HepG2 (cell line): ENCODE measurements around the gene SCO1. TPM values are rescaled to one million over a fixed set of nuclear protein-coding genes. Genes with fewer than 3 reads are reported as not detected.

Experiments
- ATAD3A ChIP-seq: sonication (generic); formaldehyde crosslinking; IDR thresholded peaks from 2 replicates; pipeline ENCODE4 v1.4.0; 2020; ENCODE audit warnings: missing genetic modification reagents
- CAMTA2 ChIP-seq: sonication (generic); formaldehyde crosslinking; IDR thresholded peaks from 2 replicates; pipeline ENCODE4 v1.4.0; 2020; ENCODE audit warnings: mild to moderate bottlenecking, missing genetic modification reagents, borderline replicate concordance
- ETV5 ChIP-seq: IDR thresholded peaks from 2 replicates; pipeline ENCODE4 v1.6.1; 2018; ENCODE audit warnings: missing biosample characterization, missing genetic modification reagents, inconsistent platforms, borderline replicate concordance
- HNRNPL ChIP-seq: fragments of 200-400 bp; formaldehyde crosslinking; IDR thresholded peaks from 2 replicates; pipeline ENCODE4 v1.6.1; 2017; ENCODE audit warnings: mild to moderate bottlenecking, low read depth, low read length
- RBM39 ChIP-seq: fragments of 200-400 bp; formaldehyde crosslinking; IDR thresholded peaks from one replicate; pipeline ENCODE4 v1.6.1; 2018; ENCODE audit warnings: antibody characterized with exemption, mild to moderate bottlenecking, low read depth, low read length; ENCODE audit not compliant: poor library complexity, severe bottlenecking
- RXRA ChIP-seq: sonication (generic); formaldehyde crosslinking; IDR thresholded peaks from 2 replicates; pipeline ENCODE4 v1.5.1; 2020; ENCODE audit warnings: missing genetic modification reagents
- SKI ChIP-seq: fragments of 450-650 bp; IDR thresholded peaks from one replicate; pipeline ENCODE4 v1.6.1; 2018; ENCODE audit warnings: mild to moderate bottlenecking; ENCODE audit not compliant: partially characterized antibody
- SOX13 ChIP-seq, 3 experiments: fragments of 450-650 bp in 1 of 3; sonication (generic) in 1 of 3; formaldehyde crosslinking in 1 of 3; IDR thresholded peaks in 2 of 3; conservative IDR thresholded peaks in 1 of 3; 2 replicates each; pipeline versions ENCODE4 v1.5.0 to v1.6.1; 2016 to 2020; ENCODE audit warnings: antibody characterized with exemption in 1 of 3, mild to moderate bottlenecking in 1 of 3, missing compliant biosample characterization in 1 of 3, missing genetic modification reagents in 1 of 3, moderate library complexity in 1 of 3
- SP140L ChIP-seq: sonication (generic); formaldehyde crosslinking; IDR thresholded peaks from 2 replicates; pipeline ENCODE4 v1.4.0; 2020; ENCODE audit warnings: missing genetic modification reagents, borderline replicate concordance
- ZNF3 ChIP-seq: IDR thresholded peaks from 2 replicates; pipeline ENCODE4 v1.7.0; 2017; ENCODE audit warnings: inconsistent platforms
- ZNF432 ChIP-seq: sonication (generic); formaldehyde crosslinking; IDR thresholded peaks from 2 replicates; pipeline ENCODE4 v1.5.0; 2020; ENCODE audit warnings: missing genetic modification reagents, mild to moderate bottlenecking, borderline replicate concordance
- ZNF468 ChIP-seq: sonication (generic); formaldehyde crosslinking; IDR thresholded peaks from 2 replicates; pipeline ENCODE4 v1.8.0; 2022; ENCODE audit warnings: mild to moderate bottlenecking, moderate library complexity, missing genetic modification reagents
- ZNF543 ChIP-seq: sonication (generic); formaldehyde crosslinking; IDR thresholded peaks from 2 replicates; pipeline ENCODE4 v1.4.0; 2020; ENCODE audit warnings: mild to moderate bottlenecking, missing genetic modification reagents
- ZNF564 ChIP-seq: sonication (generic); formaldehyde crosslinking; IDR thresholded peaks from 2 replicates; pipeline ENCODE4 v1.8.1; 2023; ENCODE audit warnings: mild to moderate bottlenecking, missing genetic modification reagents
- ZNF775 ChIP-seq: sonication (generic); formaldehyde crosslinking; IDR thresholded peaks from 2 replicates; pipeline ENCODE4 v1.4.0; 2020; ENCODE audit warnings: missing genetic modification reagents, mild to moderate bottlenecking, moderate library complexity, borderline replicate concordance
- ZSCAN30 ChIP-seq: sonication (generic); formaldehyde crosslinking; IDR thresholded peaks from 2 replicates; pipeline ENCODE4 v1.5.0; 2020; ENCODE audit warnings: mild to moderate bottlenecking, missing genetic modification reagents
- polyA plus RNA-seq, 8 experiments: library from polyadenylated mRNA; depleted of rRNA in 3 of 8; stranded (reverse) in 7 of 8; unstranded in 1 of 8; fragments of >200 nt; fragmentation: Illumina TruSeq in 4 of 8; extraction: Trizol in 4 of 8; gene quantifications; 2 replicates each; pipeline versions ENCODE4 v1.2.1 to v1.2.3, GENCODE V29; 2011 to 2016; ENCODE audit warnings: low read depth in 4 of 8, missing spikeins in 1 of 8, mixed read lengths in 1 of 8; ENCODE audit not compliant: insufficient read depth in 1 of 8
- total RNA-seq, 5 experiments: library from RNA; depleted of rRNA; stranded (reverse); fragments of >200 nt; fragmentation: Illumina TruSeq; extraction: Trizol; gene quantifications; 2 replicates each; pipeline ENCODE4 v1.2.3, GENCODE V29; 2016; ENCODE audit warnings: low read depth in 1 of 5
- TF ChIP-seq, protein P1 (sequence below): sonication (generic); formaldehyde crosslinking; IDR thresholded peaks from 2 replicates; pipeline ENCODE4 v1.4.0; 2020; ENCODE audit warnings: missing genetic modification reagents
- TF ChIP-seq, protein P2 (sequence below): sonication (generic); formaldehyde crosslinking; conservative IDR thresholded peaks from 2 replicates; pipeline ENCODE4 v1.4.0; 2020; ENCODE audit warnings: missing genetic modification reagents
- TF ChIP-seq, protein P3 (sequence below): sonication (generic); formaldehyde crosslinking; IDR thresholded peaks from 2 replicates; pipeline ENCODE4 v1.5.0; 2020; ENCODE audit warnings: missing genetic modification reagents

Gene SCO1
- total and polyA plus RNA-seq, 2 of the 13 experiments (the other 11 are each of a cell fraction or from before 2014, with no cell fraction given), result 11.4 to 50.3 TPM

DNA sequence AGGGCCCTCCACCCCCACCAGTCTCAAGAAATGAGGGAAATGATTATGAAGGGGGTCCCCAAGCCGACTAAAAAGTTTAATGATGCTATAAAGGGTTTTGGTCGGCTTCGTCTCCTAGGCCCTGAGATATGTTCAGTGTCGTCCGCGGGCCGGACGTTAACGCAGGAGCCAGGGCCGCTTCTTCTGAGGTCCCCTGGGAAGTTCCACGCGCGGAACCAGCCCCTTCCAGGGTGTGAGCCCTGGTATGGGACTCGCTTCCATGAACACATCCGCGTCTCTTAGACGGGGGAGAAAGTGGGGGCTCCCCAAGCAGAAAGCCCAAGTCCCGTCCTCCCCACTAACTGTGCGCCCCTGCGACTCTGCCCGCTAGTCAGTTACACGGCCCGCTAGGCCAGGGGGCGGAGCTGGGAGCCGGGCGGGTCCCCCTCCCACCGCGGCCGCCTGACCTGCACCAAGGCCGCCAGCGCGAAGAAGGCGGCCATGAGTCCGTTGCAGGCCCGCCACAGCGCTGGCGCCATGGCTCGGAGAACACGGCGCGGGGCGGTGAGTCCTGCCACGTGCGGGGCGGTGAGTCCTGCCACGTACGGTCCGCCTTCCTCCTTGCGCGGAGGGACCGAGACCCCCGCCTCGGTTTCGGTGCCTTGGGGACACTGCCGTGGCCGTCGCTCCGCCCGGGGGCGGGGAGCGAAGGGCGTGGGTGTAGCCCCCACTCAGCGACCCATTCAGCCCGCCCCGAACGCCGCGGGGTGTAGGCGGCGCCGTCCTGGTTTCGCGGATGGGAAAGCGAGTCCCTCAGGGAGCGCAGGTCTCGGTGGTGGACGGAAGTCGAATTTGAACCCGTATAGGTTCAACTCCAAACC, 32.2 kb upstream of the SCO1 start, which contains the start of gene TMEM220 (continued):
- TF ChIP-seq, protein P1, sequence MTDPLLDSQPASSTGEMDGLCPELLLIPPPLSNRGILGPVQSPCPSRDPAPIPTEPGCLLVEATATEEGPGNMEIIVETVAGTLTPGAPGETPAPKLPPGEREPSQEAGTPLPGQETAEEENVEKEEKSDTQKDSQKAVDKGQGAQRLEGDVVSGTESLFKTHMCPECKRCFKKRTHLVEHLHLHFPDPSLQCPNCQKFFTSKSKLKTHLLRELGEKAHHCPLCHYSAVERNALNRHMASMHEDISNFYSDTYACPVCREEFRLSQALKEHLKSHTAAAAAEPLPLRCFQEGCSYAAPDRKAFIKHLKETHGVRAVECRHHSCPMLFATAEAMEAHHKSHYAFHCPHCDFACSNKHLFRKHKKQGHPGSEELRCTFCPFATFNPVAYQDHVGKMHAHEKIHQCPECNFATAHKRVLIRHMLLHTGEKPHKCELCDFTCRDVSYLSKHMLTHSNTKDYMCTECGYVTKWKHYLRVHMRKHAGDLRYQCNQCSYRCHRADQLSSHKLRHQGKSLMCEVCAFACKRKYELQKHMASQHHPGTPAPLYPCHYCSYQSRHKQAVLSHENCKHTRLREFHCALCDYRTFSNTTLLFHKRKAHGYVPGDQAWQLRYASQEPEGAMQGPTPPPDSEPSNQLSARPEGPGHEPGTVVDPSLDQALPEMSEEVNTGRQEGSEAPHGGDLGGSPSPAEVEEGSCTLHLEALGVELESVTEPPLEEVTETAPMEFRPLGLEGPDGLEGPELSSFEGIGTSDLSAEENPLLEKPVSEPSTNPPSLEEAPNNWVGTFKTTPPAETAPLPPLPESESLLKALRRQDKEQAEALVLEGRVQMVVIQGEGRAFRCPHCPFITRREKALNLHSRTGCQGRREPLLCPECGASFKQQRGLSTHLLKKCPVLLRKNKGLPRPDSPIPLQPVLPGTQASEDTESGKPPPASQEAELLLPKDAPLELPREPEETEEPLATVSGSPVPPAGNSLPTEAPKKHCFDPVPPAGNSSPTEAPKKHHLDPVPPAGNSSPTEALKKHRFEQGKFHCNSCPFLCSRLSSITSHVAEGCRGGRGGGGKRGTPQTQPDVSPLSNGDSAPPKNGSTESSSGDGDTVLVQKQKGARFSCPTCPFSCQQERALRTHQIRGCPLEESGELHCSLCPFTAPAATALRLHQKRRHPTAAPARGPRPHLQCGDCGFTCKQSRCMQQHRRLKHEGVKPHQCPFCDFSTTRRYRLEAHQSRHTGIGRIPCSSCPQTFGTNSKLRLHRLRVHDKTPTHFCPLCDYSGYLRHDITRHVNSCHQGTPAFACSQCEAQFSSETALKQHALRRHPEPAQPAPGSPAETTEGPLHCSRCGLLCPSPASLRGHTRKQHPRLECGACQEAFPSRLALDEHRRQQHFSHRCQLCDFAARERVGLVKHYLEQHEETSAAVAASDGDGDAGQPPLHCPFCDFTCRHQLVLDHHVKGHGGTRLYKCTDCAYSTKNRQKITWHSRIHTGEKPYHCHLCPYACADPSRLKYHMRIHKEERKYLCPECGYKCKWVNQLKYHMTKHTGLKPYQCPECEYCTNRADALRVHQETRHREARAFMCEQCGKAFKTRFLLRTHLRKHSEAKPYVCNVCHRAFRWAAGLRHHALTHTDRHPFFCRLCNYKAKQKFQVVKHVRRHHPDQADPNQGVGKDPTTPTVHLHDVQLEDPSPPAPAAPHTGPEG (CRISPR knock-in tag), result no peak
- TF ChIP-seq SP140L (CRISPR knock-in tag) (no peak), ZNF543 (CRISPR knock-in tag) (no peak; the same call in 1 of the 2 replicates), ZNF432 (CRISPR knock-in tag) (no peak), SOX13 (IDR thresholded peaks at IDR 0.05) (no peak), SOX13 (CRISPR knock-in tag; conservative IDR thresholded peaks at IDR 0.05 in 1 of 2, IDR thresholded peaks at IDR 0.05 in 1 of 2) (peak in 1 of 2 experiments; percentile 9; a peak in 1 of 4 replicates), ZNF468 (CRISPR knock-in tag) (peak; percentile 91; the same call in 1 of the 2 replicates), ZNF3 (CRISPR knock-in tag) (no peak), ETV5 (CRISPR knock-in tag) (0 out of 2 replicates have a peak, but pooled peaks have one; percentile 26), ZNF775 (CRISPR knock-in tag) (no peak), SKI (peak; percentile 40), ZSCAN30 (CRISPR knock-in tag) (no peak), RBM39 (no peak), HNRNPL (no peak), RXRA (peak; percentile 60), CAMTA2 (CRISPR knock-in tag) (peak; percentile 64; the same call in 1 of the 2 replicates), ZNF564 (CRISPR knock-in tag) (peak; percentile 71; the same call in 1 of the 2 replicates), ATAD3A (no peak)
- TF ChIP-seq, protein P2, sequence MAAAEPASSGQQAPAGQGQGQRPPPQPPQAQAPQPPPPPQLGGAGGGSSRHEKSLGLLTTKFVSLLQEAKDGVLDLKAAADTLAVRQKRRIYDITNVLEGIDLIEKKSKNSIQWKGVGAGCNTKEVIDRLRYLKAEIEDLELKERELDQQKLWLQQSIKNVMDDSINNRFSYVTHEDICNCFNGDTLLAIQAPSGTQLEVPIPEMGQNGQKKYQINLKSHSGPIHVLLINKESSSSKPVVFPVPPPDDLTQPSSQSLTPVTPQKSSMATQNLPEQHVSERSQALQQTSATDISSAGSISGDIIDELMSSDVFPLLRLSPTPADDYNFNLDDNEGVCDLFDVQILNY, result no peak; the same call in 1 of the 2 replicates
- TF ChIP-seq, protein P3, sequence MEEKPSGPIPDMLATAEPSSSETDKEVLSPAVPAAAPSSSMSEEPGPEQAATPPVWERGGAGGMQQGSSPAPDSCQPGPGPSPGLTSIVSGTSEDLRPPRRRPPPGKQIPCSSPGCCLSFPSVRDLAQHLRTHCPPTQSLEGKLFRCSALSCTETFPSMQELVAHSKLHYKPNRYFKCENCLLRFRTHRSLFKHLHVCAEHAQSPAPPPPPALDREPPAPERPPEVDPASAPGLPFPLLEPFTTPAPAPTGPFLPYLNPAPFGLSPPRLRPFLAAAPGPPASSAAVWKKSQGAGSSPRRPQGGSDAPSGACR, result no peak
